HFFc6 (cell line): Measurements from ENCODE around the gene SCP2D1. TPM values are rescaled to one million over a fixed set of nuclear protein-coding genes. Genes with fewer than 3 reads are reported as not detected.

Source experiments
- DNase-seq: peaks from one replicate; pipeline ENCODE4 v3.0.0-alpha.2; 2018
- H3K27ac Mint-ChIP-seq: 2 replicates; pipeline ENCODE4 v1.8.0; 2020; ENCODE audit warnings: mild to moderate bottlenecking, mixed read lengths
- H3K27me3 Mint-ChIP-seq: 2 replicates; pipeline ENCODE4 v1.8.0; 2021; ENCODE audit warnings: mild to moderate bottlenecking, moderate library complexity, mixed read lengths; ENCODE audit not compliant: insufficient read depth
- H3K36me3 Mint-ChIP-seq: 2 replicates; pipeline ENCODE4 v1.8.0; 2021; ENCODE audit warnings: low read depth, mixed read lengths
- H3K4me1 Mint-ChIP-seq: 2 replicates; pipeline ENCODE4 v1.8.0; 2020; ENCODE audit warnings: low read depth, mixed read lengths
- H3K4me3 Mint-ChIP-seq: 2 replicates; pipeline ENCODE4 v1.8.0; 2020; ENCODE audit warnings: mild to moderate bottlenecking, moderate library complexity, mixed read lengths
- H3K9me3 Mint-ChIP-seq: 2 replicates; pipeline ENCODE4 v1.8.0; 2020; ENCODE audit warnings: mild to moderate bottlenecking, mixed read lengths
- CTCF ChIP-seq: fragments of 200-600 bp; sonication (generic); IDR thresholded peaks from 2 replicates; pipeline ENCODE4 v1.5.0; 2021; ENCODE audit warnings: antibody characterized with exemption, mild to moderate bottlenecking
- total RNA-seq, 6 experiments: library from RNA; stranded (reverse); fragmentation: NEBNext Ultra II Directional; extraction: Animal tissue kit (Norgen Biotek cat#: 25700); gene quantifications; 2 replicates in 1 of 6; 3 replicates in 5 of 6; pipeline ENCODE4 v1.2.3, GENCODE V29; 2021

SCP2D1 gene
- total RNA-seq, 6 experiments from 2014 or later = not detected

GRCh38 chr20:18811904-18812303, 1.7 kb upstream of the SCP2D1 start:
- Mint-ChIP-seq H3K4me1 (no peaks in the 10 kb centered on the region), H3K4me3 (no peak overlapping the region), H3K36me3 (no peaks in the 10 kb centered on the region), H3K27me3 (peaks cover 2% of the 10 kb centered on the region), H3K27ac (no peak overlapping the region), H3K9me3 (no peaks in the 10 kb centered on the region)
- no peak for TF ChIP-seq CTCF
- DNase-seq = no peak

GRCh38 chr20:18815194-18815942, 1.8 kb downstream of the SCP2D1 start:
- no peaks in the 10 kb centered on the region for H3K36me3 Mint-ChIP-seq

GRCh38 chr20:18822832-18823231, 9.2 kb downstream of the SCP2D1 start:
- no peaks in the 10 kb centered on the region for H3K9me3 Mint-ChIP-seq
- no peaks in the 10 kb centered on the region for H3K4me1 Mint-ChIP-seq
- H3K27ac Mint-ChIP-seq = no peak overlapping the region
- DNase-seq = no peak
- H3K36me3 Mint-ChIP-seq = no peaks in the 10 kb centered on the region
- no peak overlapping the region for H3K4me3 Mint-ChIP-seq
- TF ChIP-seq CTCF = no peak
- peaks cover 5% of the 10 kb centered on the region for H3K27me3 Mint-ChIP-seq

More at GRCh38 chr20:18815194-18815942, 1.8 kb downstream of the SCP2D1 start:
- Mint-ChIP-seq H3K4me3 (no peak overlapping the region), H3K27ac (no peak overlapping the region), H3K27me3 (peaks cover 6% of the 10 kb centered on the region), H3K4me1 (no peaks in the 10 kb centered on the region), H3K9me3 (no peaks in the 10 kb centered on the region)
- no peak for DNase-seq
- no peak for TF ChIP-seq CTCF

GRCh38 chr20:18831830-18832499, 18.4 kb downstream of the SCP2D1 start:
- H3K27me3 Mint-ChIP-seq = peaks cover 3% of the 10 kb centered on the region; the same call in 1 of the 2 replicates
- H3K4me3 Mint-ChIP-seq = no peak overlapping the region
- H3K36me3 Mint-ChIP-seq = no peaks in the 10 kb centered on the region

GRCh38 chr20:18832546-18833200, 19.1 kb downstream of the SCP2D1 start:
- TF ChIP-seq CTCF = no peak
- Mint-ChIP-seq H3K4me3 (no peak overlapping the region), H3K9me3 (no peaks in the 10 kb centered on the region; the same call in 1 of the 2 replicates), H3K36me3 (no peaks in the 10 kb centered on the region), H3K27me3 (peaks cover 3% of the 10 kb centered on the region; the same call in 1 of the 2 replicates), H3K4me1 (no peaks in the 10 kb centered on the region), H3K27ac (no peak overlapping the region)
- DNase-seq = no peak

More at GRCh38 chr20:18831830-18832499, 18.4 kb downstream of the SCP2D1 start:
- DNase-seq = no peak
- H3K27ac Mint-ChIP-seq = no peak overlapping the region
- TF ChIP-seq CTCF = no peak
- H3K9me3 Mint-ChIP-seq = no peaks in the 10 kb centered on the region; the same call in 1 of the 2 replicates
- no peaks in the 10 kb centered on the region for H3K4me1 Mint-ChIP-seq
